ENCODE measurements around the gene TAS2R60.
"Not testable (repeated sequence)": the region's sequence is repeated elsewhere in the genome, so short reads cannot be mapped to it uniquely, and the experiment has no call there.

The TAS2R60 gene

DNA sequence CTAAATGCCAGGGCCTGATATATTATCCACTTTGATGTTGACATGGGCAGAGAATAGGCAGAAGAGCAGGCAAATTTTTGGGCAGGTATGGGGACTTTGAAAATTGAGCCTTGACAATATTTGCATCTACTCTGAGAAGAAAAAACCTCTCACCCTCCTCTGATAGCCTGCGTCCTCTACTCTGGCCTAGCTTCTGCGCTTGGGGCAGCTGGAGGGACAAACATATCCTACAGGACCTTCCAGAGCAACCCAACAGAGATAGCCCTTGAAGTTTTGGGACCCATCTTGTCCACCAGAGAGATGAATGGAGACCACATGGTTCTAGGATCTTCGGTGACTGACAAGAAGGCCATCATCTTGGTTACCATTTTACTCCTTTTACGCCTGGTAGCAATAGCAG is at the start of gene TAS2R60:
Gene TAS2R60 (plus strand): TSS at position 301 of the 400 bp plus-strand sequence. CDS start 0 bp downstream, at position 301.
- no peak for DNase-seq (ENCODE audit: low read depth, low spot score)

GRCh38 chr7:143394068-143394467 is 49.2 kb upstream of the TAS2R60 start:
- DNase-seq (ENCODE audit: low read depth, low spot score), result no peak

DNA sequence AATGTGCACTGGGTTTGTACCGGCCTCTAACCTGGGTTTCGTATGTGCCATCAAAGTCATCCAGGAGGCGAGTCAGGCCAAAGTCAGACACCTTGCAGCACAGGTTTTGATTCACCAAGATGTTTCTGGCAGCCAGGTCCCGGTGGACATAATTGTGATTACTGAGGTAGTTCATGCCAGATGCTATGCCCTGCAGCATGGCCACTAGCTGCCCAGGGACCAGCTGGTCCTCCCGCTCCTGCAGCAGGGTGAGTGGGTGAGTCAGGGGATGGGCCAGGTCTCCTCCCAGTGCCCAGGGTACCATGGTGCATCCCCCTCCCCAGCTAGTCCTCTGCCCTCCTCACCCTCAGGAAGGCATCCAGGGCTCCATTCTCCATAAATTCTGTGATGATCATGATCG is 48.5 kb upstream of the TAS2R60 start:
- DNase-seq (ENCODE audit: low read depth, low spot score), result no peak

DNA sequence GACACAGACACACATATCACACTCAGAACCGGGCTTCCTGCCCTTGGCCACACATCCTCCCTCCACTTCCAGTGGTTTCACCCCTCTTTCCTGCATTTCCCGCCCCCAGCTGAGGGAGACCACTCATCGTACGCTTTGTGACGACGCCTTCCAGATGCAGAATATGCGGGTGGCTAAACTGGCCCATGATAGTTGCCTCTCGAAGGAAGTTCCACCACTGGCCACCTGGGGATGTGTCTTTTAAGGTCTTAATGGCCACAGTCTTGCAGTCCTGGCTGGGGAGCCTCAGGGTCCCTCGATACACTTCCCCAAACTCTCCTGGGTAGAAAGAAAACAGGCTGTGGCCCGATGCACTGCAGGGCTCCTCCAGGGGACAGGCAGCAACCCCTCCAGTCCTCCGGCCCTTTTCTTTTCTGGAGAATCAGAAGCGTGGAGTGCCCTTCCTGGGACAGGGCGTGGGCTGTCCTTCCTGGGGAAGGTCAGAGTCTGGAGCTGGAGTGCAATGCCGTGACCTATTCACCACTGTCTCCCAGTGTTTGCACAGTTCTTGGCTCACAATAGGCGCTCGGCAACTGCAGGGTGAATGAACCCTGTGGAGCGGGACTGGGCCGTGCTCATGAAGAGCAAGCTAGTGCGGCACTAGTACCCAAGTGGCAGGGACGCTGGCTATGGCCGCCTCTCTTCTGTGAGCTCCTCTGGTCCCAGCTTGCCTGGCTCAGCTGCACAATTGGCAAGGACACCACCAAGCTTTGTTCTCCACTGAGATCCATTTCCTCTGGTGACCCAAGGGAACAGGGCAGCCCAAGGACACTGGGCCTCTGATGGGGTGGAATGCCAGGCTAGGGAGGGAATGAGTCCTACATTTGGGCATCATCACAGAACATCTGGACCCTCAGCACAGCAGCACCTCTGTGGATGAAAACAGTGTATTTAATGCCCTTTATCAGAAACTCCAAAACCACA is 47.8 kb upstream of the TAS2R60 start:
- no peak for DNase-seq (ENCODE audit: low read depth, low spot score)

DNA sequence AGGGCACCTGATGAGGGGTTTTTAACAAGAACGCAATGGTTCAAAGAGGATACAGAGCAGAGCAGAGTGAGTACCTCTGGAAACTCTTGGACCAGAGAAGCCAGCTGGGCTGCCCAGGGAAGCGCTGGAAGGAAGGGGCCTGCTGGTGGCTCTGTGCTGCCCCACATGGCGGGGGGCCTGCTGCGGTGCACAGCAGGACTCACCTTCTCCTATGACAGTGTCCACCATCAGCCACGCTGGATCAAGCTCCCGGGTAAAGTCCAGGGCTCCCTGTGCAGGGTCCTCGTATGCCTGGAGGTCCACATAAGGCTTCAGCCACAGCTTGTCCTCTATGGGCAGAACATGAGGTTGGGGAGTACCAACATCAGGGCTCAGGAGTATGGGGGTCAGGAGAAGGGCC is 47.1 kb upstream of the TAS2R60 start:
- DNase-seq (ENCODE audit: low read depth, low spot score), result no peak

DNA sequence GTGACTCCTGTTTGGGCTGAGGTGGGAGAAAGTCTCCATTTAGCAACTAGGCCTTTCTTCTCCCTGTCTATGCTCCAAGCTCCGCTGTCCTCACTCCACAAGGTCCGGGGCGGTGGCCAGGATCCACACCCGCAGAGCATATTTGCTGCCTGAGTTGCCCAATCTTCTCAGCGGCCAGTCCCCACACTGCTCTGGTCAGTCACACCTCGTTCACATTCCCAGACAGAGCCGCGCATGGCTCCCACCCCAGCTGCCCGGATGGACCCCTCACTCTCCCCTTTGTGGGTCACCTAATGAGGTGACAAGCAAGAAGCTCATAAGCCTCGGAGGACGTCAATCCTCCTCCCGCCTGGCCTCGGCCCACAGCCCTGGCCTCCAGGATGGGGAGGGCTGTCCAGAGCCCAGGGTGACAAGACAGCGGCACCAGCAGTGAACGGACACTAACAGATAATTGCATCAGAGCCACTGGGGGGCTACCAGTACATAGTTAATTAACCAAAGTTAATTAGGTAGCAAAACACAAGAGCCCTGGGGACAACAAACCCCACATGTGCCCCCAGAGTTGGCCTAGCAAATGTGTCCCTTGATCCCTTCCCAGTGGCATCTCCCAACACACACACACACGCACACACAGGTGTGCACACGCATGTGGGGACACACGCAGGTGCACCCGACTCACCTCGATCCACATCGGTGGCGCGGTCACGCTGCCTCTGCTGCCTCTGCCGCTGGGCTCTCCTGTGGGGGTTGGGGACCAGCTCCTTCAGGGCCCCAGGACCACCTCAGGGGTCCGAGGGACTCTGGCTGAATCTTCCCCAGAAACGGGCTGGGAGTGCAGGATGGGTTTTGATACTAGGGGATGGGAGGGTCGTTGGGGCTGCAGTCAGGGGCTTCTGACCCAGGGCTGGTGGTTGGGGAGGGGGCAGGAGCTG is 46.4 kb upstream of the TAS2R60 start:
- DNase-seq (ENCODE audit: low read depth, low spot score), result no peak

DNA sequence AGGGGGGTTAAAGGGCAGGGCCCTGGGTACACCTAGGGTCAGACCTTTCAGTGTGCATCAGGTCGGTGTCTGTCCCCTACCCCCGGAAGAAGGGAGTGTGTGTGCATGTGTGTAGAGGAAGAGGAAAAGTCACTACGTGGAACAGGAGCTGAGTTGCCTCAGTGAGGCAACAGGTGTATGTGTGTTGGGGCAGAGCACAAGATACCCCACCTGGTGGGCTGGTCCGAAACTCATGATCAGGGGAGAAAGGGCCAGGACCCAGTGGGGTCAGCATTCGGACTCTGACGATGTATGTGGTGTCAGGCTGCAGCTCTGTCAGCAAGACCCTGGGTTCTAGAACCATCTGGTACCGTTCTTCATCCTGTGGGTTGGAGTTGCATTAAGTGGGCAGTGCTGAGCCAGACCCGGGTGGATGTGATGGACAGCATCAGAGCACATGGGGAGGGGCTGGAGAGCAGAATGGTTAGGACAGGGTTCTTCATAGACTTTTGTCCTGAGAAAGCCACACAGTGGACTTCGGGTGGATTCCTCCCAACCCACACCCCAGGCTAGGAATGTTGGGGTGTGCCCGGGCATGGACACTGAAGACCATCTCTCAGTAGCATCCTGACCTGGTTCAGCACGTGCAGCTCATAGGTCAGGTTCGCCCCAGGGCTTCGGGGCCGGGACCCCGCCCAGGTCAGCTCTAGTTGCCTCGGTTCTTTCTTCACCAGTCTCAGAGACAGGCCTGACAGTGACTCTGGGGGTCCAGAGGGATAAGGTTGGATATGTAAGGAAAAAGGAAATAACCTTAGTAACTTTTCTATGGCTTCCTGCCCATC is 45.3 kb upstream of the TAS2R60 start:
- no peak for DNase-seq (ENCODE audit: low read depth, low spot score)

DNA sequence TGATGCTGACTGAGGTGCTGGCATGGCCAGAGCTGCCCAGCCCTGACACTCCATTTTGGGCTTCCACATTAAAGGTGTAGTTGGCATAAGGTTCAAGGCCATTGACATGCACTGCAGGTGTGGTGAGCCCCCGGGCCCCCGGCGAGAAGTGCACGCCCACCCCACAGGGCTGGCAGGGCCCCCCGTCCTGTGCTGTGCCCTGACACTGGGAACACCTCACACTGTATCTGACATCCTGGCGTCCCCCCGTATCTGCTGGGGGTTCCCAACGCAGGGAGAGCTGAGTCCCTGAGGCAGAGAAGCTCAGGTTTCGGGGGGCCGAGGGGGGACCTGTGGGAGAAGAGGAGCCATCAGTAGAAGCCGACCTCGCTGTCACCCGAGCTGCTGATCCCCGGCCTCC is 44.6 kb upstream of the TAS2R60 start:
- no peak for DNase-seq (ENCODE audit: low read depth, low spot score)

GRCh38 chr7:143399151-143399550 is 44.1 kb upstream of the TAS2R60 start:
- DNase-seq (ENCODE audit: low read depth, low spot score), result no peak

DNA sequence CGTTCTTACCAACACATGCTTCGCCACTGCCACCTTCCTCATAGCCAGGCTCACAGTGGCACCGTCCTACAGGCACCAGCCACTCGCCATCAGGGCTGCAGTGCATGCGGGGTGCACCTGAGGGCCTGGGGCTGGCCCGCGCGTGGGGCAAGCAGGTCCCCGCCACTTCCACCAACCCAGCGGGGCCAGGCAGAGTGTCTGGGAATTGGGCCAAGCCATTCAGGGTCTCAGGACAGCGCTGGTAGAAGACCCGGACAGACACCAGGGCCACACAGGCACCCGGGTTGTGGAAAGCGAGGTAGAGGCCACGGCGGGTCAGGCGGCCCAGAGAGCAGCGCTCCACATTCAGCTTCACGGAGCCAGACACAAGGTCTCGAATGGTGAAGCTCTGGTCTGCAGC is 43.6 kb upstream of the TAS2R60 start:
- no peak for DNase-seq (ENCODE audit: low read depth, low spot score)

DNA sequence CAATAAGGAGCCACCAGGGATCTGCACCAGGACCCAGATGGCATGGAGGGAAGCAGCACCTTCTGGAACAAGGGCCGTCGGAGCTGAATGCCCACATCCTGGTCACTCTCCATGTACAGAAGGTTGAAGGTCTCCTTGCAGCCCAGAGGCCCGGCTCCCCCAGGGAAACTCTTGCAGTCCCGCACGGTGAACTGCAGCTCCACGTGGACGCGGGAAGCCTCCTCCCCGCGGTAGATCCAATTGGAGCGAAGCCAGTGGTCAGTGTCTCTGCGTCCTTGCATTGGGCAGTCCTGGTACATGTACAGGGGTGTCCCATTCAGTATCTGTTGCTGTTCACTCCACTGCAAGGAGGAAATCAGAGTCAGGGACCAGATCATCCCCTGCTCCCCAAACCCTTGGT is 42.0 kb upstream of the TAS2R60 start:
- DNase-seq (ENCODE audit: low read depth, low spot score), result no peak

GRCh38 chr7:143402233-143402632 is 41.0 kb upstream of the TAS2R60 start:
- DNase-seq (ENCODE audit: low read depth, low spot score), result not testable (repeated sequence)

- DNase-seq (ENCODE audit: low read depth, low spot score), result no peak
Observed at GRCh38 chr7:143405173-143406001, 37.9 kb upstream of the TAS2R60 start.

DNA sequence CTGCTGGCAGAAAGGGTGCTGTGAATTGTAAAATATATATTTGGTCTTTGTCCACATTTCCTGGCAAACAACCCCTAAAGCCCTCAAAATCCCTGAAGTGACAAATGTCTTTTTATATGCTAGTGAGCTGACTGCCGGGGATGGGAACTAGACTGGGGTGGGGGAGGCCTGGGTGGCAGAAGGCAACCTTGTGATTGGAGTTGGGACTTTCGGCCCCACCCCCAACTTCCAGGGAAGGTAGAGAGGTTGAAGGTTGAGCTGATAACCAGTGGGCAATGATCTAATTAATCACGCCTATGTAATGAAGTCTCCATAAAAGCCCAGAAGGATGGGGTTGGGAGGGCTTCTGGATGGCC is 37.3 kb upstream of the TAS2R60 start:
- DNase-seq (ENCODE audit: low read depth, low spot score), result no peak

- DNase-seq (ENCODE audit: low read depth, low spot score), result no peak
Observed at GRCh38 chr7:143407287-143408251, 35.7 kb upstream of the TAS2R60 start.

- DNase-seq (ENCODE audit: low read depth, low spot score), result no peak
Observed at GRCh38 chr7:143408252-143408685, 35.0 kb upstream of the TAS2R60 start.

- no peak for DNase-seq (ENCODE audit: low read depth, low spot score)
Observed at GRCh38 chr7:143408686-143409561, 34.3 kb upstream of the TAS2R60 start, which contains the start of gene EPHA1. Gene EPHA1 (minus strand): TSS chr7:143408856. CDS start chr7:143408805, 51 bp downstream.

DNA sequence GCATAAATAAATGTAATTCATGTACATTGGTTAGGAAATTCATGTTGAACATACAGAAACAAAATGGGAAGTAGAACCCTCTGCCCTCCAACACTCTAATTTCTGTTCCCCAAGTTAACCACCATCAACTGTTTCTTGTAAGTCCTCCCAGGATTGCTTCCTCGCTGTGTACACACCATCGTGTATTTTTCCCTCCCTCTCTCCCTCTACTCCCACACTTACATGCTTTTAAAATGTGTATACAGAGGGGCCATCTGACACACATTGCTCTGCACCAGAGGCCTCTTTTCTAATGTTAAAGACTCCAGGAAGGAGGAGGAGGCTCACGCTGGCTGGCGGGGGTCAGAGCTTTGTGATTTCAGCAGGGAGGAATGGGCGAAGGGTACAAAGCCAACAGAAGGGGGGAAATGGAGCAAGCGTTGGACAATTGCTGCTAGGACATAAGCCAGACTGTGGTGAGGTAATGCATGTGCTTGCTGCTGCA is 32.7 kb upstream of the TAS2R60 start:
- no peak for DNase-seq (ENCODE audit: low read depth, low spot score)

Measured in activated CD4-positive, CD25-positive, alpha-beta regulatory T cell treated with anti-CD3 and anti-CD28 coated beads, Interleukin-2, amount 50 U/mL, for 16 hours (primary cell).